K562 (cell line): ENCODE data around the gene ZNF790. TPM values are rescaled to one million over a fixed set of nuclear protein-coding genes. Genes with fewer than 3 reads are reported as not detected.

Experiments
- ARID1B ChIP-seq: fragments of 450-650 bp; IDR thresholded peaks from 2 replicates; pipeline ENCODE4 v1.6.1; 2016; ENCODE audit warnings: antibody characterized with exemption, mild to moderate bottlenecking, inconsistent platforms
- CEBPB ChIP-seq: fragments of 450-650 bp; IDR thresholded peaks from 2 replicates; pipeline ENCODE4 v1.6.1; 2016; ENCODE audit warnings: missing genetic modification characterization, missing compliant biosample characterization
- CTBP1 ChIP-seq: fragments of 450-650 bp; IDR thresholded peaks from 2 replicates; pipeline ENCODE4 v1.6.1; 2016; ENCODE audit warnings: borderline replicate concordance
- E2F3 ChIP-seq: fragments of 250-450 bp; sonication (Bioruptor Pico); IDR thresholded peaks from 2 replicates; pipeline ENCODE4 v1.4.0; 2020; ENCODE audit warnings: mild to moderate bottlenecking
- EP400 ChIP-seq: fragments of 450-650 bp; IDR thresholded peaks from 2 replicates; pipeline ENCODE4 v1.6.1; 2017; ENCODE audit warnings: antibody characterized with exemption, mild to moderate bottlenecking, moderate library complexity
- FOXM1 ChIP-seq, 2 experiments: fragments of 450-650 bp in 1 of 2; sonication (generic) in 1 of 2; formaldehyde crosslinking in 1 of 2; IDR thresholded peaks; 2 replicates each; pipeline versions ENCODE4 v1.6.1 to v1.9.0; 2017 to 2022; ENCODE audit warnings: low read depth in 2 of 2, mild to moderate bottlenecking in 2 of 2, missing genetic modification reagents in 1 of 2, moderate library complexity in 1 of 2
- HDAC2 ChIP-seq: fragments of 450-650 bp; IDR thresholded peaks from 2 replicates; pipeline ENCODE4 v1.6.1; 2016; ENCODE audit warnings: mild to moderate bottlenecking
- IRF2 ChIP-seq: sonication (generic); formaldehyde crosslinking; IDR thresholded peaks from 2 replicates; pipeline ENCODE4 v1.8.1; 2022; ENCODE audit warnings: mild to moderate bottlenecking, missing genetic modification reagents
- MEF2D ChIP-seq: conservative IDR thresholded peaks from 2 replicates; pipeline ENCODE4 v1.6.1; 2016; ENCODE audit warnings: low read depth, missing genetic modification characterization, missing compliant biosample characterization
- NR1H2 ChIP-seq: sonication (generic); formaldehyde crosslinking; IDR thresholded peaks from 2 replicates; pipeline ENCODE4 v1.4.0; 2020; ENCODE audit warnings: mild to moderate bottlenecking, missing genetic modification reagents
- RBM25 ChIP-seq: fragments of 200-400 bp; formaldehyde crosslinking; IDR thresholded peaks from 2 replicates; pipeline ENCODE4 v1.6.1; 2018; ENCODE audit warnings: low read length, low read depth, moderate library complexity; ENCODE audit not compliant: severe bottlenecking
- RNF2 ChIP-seq: sonication (generic); IDR thresholded peaks from 2 replicates; pipeline ENCODE4 v1.6.1; 2016
- ZNF253 ChIP-seq: fragments of 250-450 bp; sonication (Bioruptor Pico); conservative IDR thresholded peaks from 2 replicates; pipeline ENCODE4 v1.6.1; 2021; ENCODE audit warnings: mild to moderate bottlenecking
- polyA plus RNA-seq, 8 experiments: library from polyadenylated mRNA; depleted of rRNA in 4 of 8; stranded (reverse) in 5 of 8; unstranded in 3 of 8; fragments of >200 nt; fragmentation: Nextera tagmentation in 2 of 8; fragmentation: Illumina TruSeq in 1 of 8; extraction: Ambion mirVana in 2 of 8; extraction: Trizol in 1 of 8; gene quantifications; 2 replicates each; pipeline versions ENCODE4 v1.2.1 to v1.2.3, GENCODE V29; 2011 to 2014; ENCODE audit warnings: inconsistent platforms in 1 of 8, missing spikeins in 1 of 8
- total RNA-seq, 7 experiments: library from RNA; depleted of rRNA in 6 of 7; stranded (reverse); fragments of >200 nt in 6 of 7; fragmentation: Illumina TruSeq in 2 of 7; extraction: Trizol in 2 of 7; gene quantifications; 2 replicates each; pipeline versions ENCODE4 v1.2.1 to v1.2.3, GENCODE V29; 2011 to 2021; ENCODE audit warnings: low replicate concordance in 1 of 7
- TF ChIP-seq, protein P1 (sequence below), 2 experiments: IDR thresholded peaks; 2 replicates each; pipeline ENCODE4 v1.6.1; 2011; ENCODE audit warnings: borderline replicate concordance in 1 of 2, control low read depth in 1 of 2, low read depth in 1 of 2, low read length in 1 of 2, mild to moderate bottlenecking in 1 of 2, mixed read lengths in 1 of 2, moderate library complexity in 1 of 2; ENCODE audit not compliant: insufficient read depth in 1 of 2, insufficient read length in 1 of 2, poor library complexity in 1 of 2, severe bottlenecking in 1 of 2; ENCODE audit errors: extremely low read depth in 1 of 2
- TF ChIP-seq, protein P2 (sequence below): sonication (generic); formaldehyde crosslinking; IDR thresholded peaks from 2 replicates; pipeline ENCODE4 v1.9.0; 2022; ENCODE audit warnings: mild to moderate bottlenecking, missing genetic modification reagents
- TF ChIP-seq, protein P3 (sequence below), 2 experiments: fragments of 450-650 bp; conservative IDR thresholded peaks; 2 replicates each; pipeline ENCODE4 v1.6.1; 2017; ENCODE audit warnings: mild to moderate bottlenecking in 2 of 2, moderate library complexity in 2 of 2
- TF ChIP-seq, protein P4 (sequence below): fragments of 200-800 bp; sonication (Bioruptor generic); IDR thresholded peaks from 2 replicates; pipeline ENCODE4 v1.6.1; 2016; ENCODE audit warnings: missing genetic modification characterization, missing compliant biosample characterization

The ZNF790 gene
- total and polyA plus RNA-seq, 9 of the 15 experiments (the other 6 are each of a cell fraction or from before 2014, with no cell fraction given), result 0.33 to 1.7 (median 0.53) TPM

DNA sequence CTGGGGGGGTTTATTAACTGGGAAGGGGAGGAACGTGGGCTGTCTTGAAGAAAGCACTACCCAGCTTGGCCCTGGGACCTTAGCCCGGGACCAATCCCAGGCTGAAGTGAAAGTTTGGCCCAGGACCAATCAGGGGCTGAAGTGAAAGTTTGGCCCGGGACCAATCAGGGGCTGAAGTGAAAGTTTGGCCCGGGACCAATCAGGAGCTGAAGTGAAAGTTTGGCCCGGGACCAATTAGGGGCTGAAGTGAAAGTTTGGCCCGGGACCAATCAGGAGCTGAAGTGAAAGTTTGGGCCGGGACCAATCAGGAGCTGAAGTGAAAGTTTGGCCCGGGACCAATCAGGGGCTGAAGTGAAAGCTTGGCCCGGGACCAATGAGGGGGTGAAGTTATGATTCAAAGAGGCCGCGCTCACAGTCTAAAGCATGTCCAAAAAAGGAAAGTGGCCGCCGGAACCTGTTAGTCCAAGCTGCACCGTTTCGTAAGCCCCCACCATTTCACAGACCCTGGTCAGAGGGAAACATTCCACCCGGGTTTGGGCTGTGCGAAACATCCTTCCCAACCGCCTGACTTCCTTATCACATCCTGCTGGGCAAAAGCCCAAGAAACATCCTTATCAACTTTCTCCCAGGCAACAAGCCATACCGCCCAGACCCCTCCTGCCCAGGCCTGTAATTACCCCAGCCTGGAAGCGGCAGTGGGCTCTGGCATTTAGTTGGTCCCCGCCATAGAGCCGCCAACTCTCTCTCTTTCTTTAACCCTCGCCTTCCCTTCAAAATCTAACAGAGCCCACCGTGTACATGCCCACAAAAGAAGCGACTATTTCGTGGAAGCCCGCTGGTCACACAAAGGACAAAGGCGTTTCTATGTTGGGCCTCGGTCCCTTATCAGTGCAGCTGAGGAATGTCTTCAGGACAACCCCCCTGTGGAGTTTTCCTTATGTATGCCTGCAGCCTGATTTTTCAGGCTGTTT lies 66.6 kb downstream of the ZNF790 start (continued):
- TF ChIP-seq E2F3 (CRISPR knock-in tag) (no peak), EP400 (peak; percentile 48; the same call in 1 of the 2 replicates), ZNF253 (CRISPR knock-in tag) (no peak), IRF2 (CRISPR knock-in tag) (no peak), RNF2 (peak; percentile 62; the same call in 1 of the 2 replicates), HDAC2 (no peak), RBM25 (peak; percentile 61), NR1H2 (CRISPR knock-in tag) (no peak), MEF2D (0 out of 2 replicates have a peak, but pooled peaks have one; percentile 13), CTBP1 (peak; percentile 25; the same call in 1 of the 2 replicates), ARID1B (peak; percentile 80), FOXM1 (IDR thresholded peaks at IDR 0.05; ENCODE audit: low read depth) (peak; percentile 96), FOXM1 (CRISPR knock-in tag; IDR thresholded peaks at IDR 0.05; ENCODE audit: low read depth) (peak; percentile 92; the same call in 1 of the 2 replicates), CEBPB (tag) (0 out of 2 replicates have a peak, but pooled peaks have one; percentile 26)
- TF ChIP-seq, protein P1, sequence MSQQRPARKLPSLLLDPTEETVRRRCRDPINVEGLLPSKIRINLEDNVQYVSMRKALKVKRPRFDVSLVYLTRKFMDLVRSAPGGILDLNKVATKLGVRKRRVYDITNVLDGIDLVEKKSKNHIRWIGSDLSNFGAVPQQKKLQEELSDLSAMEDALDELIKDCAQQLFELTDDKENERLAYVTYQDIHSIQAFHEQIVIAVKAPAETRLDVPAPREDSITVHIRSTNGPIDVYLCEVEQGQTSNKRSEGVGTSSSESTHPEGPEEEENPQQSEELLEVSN (IDR thresholded peaks at IDR 0.05; ENCODE audit: borderline replicate concordance in 1 of 2, extremely low read depth in 1 of 2, insufficient read depth in 1 of 2, insufficient read length in 1 of 2, low read depth in 1 of 2, low read length in 1 of 2, poor library complexity in 1 of 2, severe bottlenecking in 1 of 2), result no peak
- TF ChIP-seq, protein P2, sequence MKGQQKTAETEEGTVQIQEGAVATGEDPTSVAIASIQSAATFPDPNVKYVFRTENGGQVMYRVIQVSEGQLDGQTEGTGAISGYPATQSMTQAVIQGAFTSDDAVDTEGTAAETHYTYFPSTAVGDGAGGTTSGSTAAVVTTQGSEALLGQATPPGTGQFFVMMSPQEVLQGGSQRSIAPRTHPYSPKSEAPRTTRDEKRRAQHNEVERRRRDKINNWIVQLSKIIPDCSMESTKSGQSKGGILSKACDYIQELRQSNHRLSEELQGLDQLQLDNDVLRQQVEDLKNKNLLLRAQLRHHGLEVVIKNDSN (CRISPR knock-in tag), result no peak
- TF ChIP-seq, protein P3, sequence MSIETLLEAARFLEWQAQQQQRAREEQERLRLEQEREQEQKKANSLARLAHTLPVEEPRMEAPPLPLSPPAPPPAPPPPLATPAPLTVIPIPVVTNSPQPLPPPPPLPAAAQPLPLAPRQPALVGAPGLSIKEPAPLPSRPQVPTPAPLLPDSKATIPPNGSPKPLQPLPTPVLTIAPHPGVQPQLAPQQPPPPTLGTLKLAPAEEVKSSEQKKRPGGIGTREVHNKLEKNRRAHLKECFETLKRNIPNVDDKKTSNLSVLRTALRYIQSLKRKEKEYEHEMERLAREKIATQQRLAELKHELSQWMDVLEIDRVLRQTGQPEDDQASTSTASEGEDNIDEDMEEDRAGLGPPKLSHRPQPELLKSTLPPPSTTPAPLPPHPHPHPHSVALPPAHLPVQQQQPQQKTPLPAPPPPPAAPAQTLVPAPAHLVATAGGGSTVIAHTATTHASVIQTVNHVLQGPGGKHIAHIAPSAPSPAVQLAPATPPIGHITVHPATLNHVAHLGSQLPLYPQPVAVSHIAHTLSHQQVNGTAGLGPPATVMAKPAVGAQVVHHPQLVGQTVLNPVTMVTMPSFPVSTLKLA (conservative IDR thresholded peaks at IDR 0.05), result peak; percentile 12 to 34; a peak in 1 of 4 replicates
- TF ChIP-seq, protein P4, sequence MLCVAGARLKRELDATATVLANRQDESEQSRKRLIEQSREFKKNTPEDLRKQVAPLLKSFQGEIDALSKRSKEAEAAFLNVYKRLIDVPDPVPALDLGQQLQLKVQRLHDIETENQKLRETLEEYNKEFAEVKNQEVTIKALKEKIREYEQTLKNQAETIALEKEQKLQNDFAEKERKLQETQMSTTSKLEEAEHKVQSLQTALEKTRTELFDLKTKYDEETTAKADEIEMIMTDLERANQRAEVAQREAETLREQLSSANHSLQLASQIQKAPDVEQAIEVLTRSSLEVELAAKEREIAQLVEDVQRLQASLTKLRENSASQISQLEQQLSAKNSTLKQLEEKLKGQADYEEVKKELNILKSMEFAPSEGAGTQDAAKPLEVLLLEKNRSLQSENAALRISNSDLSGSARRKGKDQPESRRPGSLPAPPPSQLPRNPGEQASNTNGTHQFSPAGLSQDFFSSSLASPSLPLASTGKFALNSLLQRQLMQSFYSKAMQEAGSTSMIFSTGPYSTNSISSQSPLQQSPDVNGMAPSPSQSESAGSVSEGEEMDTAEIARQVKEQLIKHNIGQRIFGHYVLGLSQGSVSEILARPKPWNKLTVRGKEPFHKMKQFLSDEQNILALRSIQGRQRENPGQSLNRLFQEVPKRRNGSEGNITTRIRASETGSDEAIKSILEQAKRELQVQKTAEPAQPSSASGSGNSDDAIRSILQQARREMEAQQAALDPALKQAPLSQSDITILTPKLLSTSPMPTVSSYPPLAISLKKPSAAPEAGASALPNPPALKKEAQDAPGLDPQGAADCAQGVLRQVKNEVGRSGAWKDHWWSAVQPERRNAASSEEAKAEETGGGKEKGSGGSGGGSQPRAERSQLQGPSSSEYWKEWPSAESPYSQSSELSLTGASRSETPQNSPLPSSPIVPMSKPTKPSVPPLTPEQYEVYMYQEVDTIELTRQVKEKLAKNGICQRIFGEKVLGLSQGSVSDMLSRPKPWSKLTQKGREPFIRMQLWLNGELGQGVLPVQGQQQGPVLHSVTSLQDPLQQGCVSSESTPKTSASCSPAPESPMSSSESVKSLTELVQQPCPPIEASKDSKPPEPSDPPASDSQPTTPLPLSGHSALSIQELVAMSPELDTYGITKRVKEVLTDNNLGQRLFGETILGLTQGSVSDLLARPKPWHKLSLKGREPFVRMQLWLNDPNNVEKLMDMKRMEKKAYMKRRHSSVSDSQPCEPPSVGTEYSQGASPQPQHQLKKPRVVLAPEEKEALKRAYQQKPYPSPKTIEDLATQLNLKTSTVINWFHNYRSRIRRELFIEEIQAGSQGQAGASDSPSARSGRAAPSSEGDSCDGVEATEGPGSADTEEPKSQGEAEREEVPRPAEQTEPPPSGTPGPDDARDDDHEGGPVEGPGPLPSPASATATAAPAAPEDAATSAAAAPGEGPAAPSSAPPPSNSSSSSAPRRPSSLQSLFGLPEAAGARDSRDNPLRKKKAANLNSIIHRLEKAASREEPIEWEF (CRISPR knock-in tag), result 0 out of 2 replicates have a peak, but pooled peaks have one; percentile 67
